ENCODE data around the gene C3AR1.
"Not testable (repeated sequence)": the region's sequence is repeated elsewhere in the genome, so short reads cannot be mapped to it uniquely, and the experiment has no call there.

The C3AR1 gene

GRCh38 chr12:8057839-8058238 lies 8.3 kb downstream of the C3AR1 start:
- no peak for DNase-seq (ENCODE audit: low read depth in 3 of 3)

DNA sequence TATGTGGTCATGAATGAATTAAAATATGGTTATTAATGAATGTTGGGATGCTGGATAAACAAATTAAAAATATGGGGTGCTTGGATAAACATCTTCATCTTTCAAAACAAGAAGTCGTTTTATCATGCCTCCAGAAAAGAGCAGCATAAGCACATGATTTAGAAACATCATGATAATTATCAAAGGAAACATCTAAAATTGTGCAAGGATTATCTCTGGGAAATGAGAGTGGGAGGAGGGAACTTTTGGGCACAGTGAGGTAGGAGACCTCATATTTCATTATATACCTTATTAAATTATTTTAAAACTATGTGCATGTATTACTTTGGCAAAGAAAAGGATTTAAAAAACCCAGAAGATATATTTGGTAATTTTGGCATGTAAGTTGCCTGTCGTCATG lies 8.9 kb downstream of the C3AR1 start:
- no peak for DNase-seq (ENCODE audit: low read depth in 3 of 3)

- no peak for DNase-seq (ENCODE audit: low read depth in 3 of 3)
Observed at GRCh38 chr12:8054816-8055215, 11.3 kb downstream of the C3AR1 start.

GRCh38 chr12:8052679-8053078 lies 13.5 kb downstream of the C3AR1 start:
- no peak for DNase-seq (ENCODE audit: low read depth in 3 of 3)

GRCh38 chr12:8050600-8051250 lies 15.4 kb downstream of the C3AR1 start:
- no peak for DNase-seq (ENCODE audit: low read depth in 3 of 3)

DNA sequence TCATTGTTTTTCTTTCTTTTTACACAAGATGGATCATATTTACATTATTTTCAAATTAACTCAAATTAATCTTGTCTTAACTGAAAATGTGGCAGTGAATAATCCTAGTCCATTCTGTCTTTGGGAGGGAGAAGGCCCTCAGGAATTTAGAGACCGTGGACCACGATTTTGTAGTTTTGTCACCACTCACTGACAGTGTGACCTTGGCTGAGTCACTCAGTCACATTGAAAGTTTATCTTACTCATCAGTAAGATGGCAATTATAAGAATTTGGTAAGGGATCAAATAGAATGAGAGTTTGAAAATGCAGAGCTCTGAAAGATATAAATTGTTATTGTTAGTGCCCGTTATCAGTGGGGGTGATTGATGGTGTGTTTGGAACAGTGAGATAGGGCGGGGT lies 17.3 kb downstream of the C3AR1 start:
- DNase-seq (ENCODE audit: low read depth in 3 of 3): no peak

GRCh38 chr12:8047842-8048241 lies 18.3 kb downstream of the C3AR1 start:
- DNase-seq (ENCODE audit: low read depth in 3 of 3): no peak

- DNase-seq (ENCODE audit: low read depth in 3 of 3): peak; percentile 59 to 74 (median 65)
Observed at GRCh38 chr12:8045952-8046944, 19.9 kb downstream of the C3AR1 start.

GRCh38 chr12:8040791-8041190 lies 25.4 kb downstream of the C3AR1 start:
- no peak for DNase-seq (ENCODE audit: low read depth in 3 of 3)

- DNase-seq (ENCODE audit: low read depth in 3 of 3): no peak
Observed at GRCh38 chr12:8038659-8039114, 27.5 kb downstream of the C3AR1 start.

DNA sequence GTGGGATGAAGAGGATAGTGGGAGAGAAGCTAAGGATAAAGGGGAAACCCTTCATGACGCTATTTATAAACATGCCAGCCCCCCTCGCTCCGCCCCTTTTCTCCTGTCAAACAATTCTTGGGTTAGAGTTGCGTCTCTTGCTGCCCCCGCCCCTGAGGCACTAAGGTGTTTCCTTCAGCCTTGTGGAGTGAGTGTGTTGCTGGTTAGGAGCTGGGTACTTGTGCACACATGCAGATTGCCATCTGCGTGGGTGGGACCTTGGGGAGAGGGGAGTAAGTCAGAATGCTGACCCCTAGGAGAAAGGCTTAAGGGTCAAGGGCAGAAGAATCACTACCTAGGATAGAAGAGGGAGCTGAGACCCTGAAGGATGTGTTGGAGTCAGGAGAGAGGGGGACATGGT lies 28.2 kb downstream of the C3AR1 start:
- DNase-seq (ENCODE audit: low read depth in 3 of 3): no peak

DNA sequence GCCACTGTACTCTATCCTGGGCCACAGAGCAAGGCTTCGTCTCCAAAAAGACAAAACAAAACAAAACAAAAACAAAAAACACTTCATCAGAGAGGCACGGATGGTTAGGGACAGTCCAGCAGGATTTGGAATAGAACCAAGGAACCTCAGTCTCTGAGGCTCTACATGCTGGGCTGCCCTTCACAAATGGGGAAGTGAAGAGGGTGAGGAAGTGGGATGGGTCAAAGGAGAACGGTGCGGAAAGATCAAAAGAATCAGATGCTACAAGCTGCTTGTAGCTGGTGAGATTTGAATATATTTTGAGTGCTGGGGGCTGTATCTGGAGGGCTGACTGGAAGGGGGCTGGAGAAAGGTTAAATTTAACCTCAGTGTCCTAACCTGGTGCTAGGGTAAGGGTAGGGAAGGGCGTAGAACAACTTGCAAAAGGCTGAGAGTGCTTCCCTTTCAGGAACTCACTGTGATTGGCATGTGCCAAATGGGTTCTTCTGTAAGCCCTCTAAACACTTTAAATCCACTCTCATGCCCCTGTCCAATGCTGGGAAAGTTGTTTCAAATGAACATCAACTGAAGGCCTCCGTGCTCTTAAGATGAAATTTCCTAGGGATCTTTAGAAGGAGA lies 29.0 kb downstream of the C3AR1 start:
- no peak for DNase-seq (ENCODE audit: low read depth in 3 of 3)

- no peak for DNase-seq (ENCODE audit: low read depth in 3 of 3)
Observed at GRCh38 chr12:8036346-8036745, 29.8 kb downstream of the C3AR1 start.

DNA sequence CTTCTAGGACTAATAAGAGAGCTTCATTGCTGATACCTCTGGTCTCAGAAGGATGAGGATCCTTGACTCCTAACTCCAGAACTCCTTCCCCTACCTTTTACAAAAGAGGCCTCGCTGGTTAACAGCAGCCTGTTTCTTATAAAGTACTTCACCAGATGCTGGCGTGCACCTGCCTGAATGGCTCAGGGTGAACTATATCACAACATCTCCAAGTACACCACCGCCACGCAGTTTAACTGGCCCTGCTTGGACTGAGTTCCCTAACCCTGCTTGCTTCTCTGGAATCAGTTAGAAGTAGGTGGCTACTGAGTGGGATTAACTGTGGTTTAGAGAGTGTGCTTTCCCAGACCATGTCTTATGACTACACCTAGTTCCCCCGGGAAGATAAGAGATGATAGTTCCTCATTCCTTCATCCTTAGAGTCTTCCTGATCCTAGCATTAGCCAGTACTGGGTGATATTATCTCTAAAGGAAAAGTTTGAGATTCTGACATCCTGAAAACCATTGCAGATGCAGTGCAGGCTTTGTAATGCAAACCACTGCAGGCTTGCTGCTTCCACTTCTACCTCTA lies 30.6 kb downstream of the C3AR1 start:
- no peak for DNase-seq (ENCODE audit: low read depth in 3 of 3)

DNA sequence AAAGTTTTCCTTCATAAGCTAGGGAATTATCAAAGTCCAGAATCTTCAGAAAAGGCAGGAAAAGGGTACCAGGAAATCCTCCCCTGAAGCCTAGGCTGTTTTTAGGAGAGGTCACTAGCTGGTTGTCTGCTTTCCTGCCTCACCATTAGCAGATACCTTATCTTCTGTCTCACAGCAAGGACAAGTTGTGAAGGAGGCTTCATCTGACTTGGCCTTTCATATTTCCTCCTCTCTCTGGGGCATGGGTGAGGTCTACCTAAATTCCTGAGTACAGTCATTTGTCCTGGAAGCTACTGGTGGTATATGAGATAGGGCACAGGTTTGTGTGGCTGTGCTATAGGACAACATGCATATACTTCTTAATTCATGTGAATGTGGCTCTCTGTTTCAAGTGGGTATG lies 31.4 kb downstream of the C3AR1 start:
- no peak for DNase-seq (ENCODE audit: low read depth in 3 of 3)

- DNase-seq (ENCODE audit: low read depth in 3 of 3): peak in 1 of 3 donors; percentile 45
Observed at GRCh38 chr12:8033153-8034044, 32.8 kb downstream of the C3AR1 start.

GRCh38 chr12:8032242-8033152 lies 33.7 kb downstream of the C3AR1 start, which contains the start of gene FOXJ2:
TSS of gene FOXJ2 (plus strand) at chr12:8032716. CDS start at chr12:8039833, 7,117 bp downstream.
- DNase-seq (ENCODE audit: low read depth in 3 of 3): peak; percentile 55 to 78 (median 58)

DNA sequence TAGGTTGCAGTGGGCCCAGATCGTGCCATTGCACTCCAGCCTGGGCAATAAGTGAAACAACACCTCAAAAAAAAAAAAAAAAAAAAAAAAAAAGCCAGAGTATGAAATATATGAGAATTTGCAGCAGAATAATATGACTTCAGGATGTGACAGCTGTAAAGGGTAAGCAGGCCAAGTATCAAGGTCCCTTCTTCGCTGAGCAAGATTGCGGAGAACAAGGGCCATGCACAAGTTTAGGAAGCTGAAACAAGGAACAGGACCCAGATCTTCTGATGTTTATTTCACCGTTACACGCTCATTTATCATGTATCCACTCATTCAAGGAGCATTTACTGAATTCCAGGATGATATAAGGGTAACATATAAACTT lies 34.3 kb downstream of the C3AR1 start:
- DNase-seq (ENCODE audit: low read depth in 3 of 3): no peak

DNA sequence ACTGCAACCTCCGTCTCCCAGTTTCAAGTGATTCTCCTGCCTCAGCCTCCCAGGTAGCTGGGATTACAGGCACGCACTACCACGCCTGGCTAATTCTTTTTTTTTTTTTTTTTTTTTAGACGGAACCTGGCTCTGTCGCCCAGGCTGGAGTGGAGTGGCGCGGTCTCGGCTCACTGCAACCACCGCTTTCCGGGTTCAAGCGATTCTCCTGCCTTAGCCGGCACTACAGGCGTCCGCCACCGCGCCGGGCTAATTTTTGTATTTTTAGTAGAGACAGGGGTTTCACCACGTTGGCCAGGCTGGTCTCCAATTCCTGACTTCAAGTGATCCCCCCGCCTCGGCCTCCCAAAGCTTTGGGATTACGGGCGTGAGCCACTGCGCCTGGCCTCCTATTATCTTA lies 35.1 kb downstream of the C3AR1 start:
- not testable (repeated sequence) for DNase-seq (ENCODE audit: low read depth in 3 of 3)

DNA sequence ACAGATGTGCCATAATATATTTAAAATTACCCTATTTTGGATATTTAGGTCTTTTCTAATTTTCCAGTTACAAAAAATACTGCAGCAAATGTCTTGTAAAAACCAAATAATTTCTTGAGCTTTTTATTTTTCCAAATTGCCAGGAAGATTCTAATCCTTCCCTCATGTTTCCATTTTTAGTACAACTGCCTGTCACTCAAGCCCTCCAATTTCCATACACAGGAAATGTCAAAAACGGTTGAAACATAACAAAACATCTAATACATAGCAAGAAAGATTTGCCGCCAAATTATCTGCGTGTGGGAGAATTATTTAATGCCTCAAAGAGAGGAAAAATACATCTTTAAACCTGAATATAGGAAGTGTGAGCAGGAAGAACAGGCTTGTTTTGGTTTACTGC lies 36.0 kb downstream of the C3AR1 start:
- no peak for DNase-seq (ENCODE audit: low read depth in 3 of 3)

All from stimulated activated CD4-positive, alpha-beta T cell treated with anti-CD3 and anti-CD28 coated beads, TNF-alpha, amount 100 ng/mL, for 48 hours (primary cell).